HepG2 (cell line): Measurements from ENCODE around the gene PLOD3. TPM values are rescaled to one million over a fixed set of nuclear protein-coding genes. Genes with fewer than 3 reads are reported as not detected.

ENCODE experiments used
- ATAC-seq: fragments of 200-7000 bp; cut with Tn5 transposase; 3 replicates; pipeline ENCODE4 v1.9.1; 2020; ENCODE audit warnings: mild to moderate bottlenecking, moderate library complexity
- BruUV-seq: library from RNA; stranded (reverse); fragments of 400-500 nt; replicated peaks from 2 replicates; lab custom pipeline; 2021; lab: Mats Ljungman, UMichigan
- CTCF ChIA-PET: fragments of 300-600 bp; formaldehyde crosslinking; extraction: SDS; loops from one replicate; lab custom pipeline; 2021; ENCODE audit warnings: low total read pairs, inconsistent platforms, low intra/inter-chr PET ratio; lab: Yijun Ruan, JAX
- POLR2A ChIA-PET: fragments of 350-600 bp; sonication (Branson Sonifier 250); formaldehyde crosslinking; loops from one replicate; lab custom pipeline; 2020; ENCODE audit warnings: antibody characterized with exemption, inconsistent platforms; lab: Yijun Ruan, JAX
- DNase-seq: peaks from one replicate; pipeline ENCODE4 v3.0.0-alpha.2; 2015; ENCODE audit warnings: low spot score
- FAIRE-seq: peaks from 3 replicates; lab custom pipeline; 2011; peaks lifted over from hg19 to GRCh38; lab: Jason Lieb, UNC
- H2AFZ ChIP-seq: one replicate; pipeline ENCODE4 v1.6.1; 2011; ENCODE audit warnings: low read length, inconsistent platforms
- H3K27ac ChIP-seq: fragments of 300-600 bp; 3 replicates; pipeline ENCODE4 v1.8.0; 2011; ENCODE audit warnings: mixed run types, mild to moderate bottlenecking, mixed read lengths, low read length, inconsistent platforms; ENCODE audit not compliant: insufficient read depth; ENCODE audit errors: extremely low read length
- H3K27me3 ChIP-seq, 2 experiments: fragments of 200-600 bp in 1 of 2; 2 replicates in 1 of 2; 3 replicates in 1 of 2; pipeline versions ENCODE4 v1.6.0 to v1.8.0; 2011; ENCODE audit warnings: low read length in 2 of 2, mild to moderate bottlenecking in 2 of 2, moderate library complexity in 2 of 2, inconsistent platforms in 1 of 2; ENCODE audit not compliant: insufficient read depth in 2 of 2, control insufficient read depth in 1 of 2
- H3K36me3 ChIP-seq, 2 experiments: fragments of 200-600 bp in 1 of 2; replicated peaks in 1 of 2; 2 replicates in 1 of 2; 3 replicates in 1 of 2; pipeline versions ENCODE4 v1.5.1 to v1.8.0; 2011; ENCODE audit warnings: low read length in 2 of 2, inconsistent platforms in 1 of 2; ENCODE audit not compliant: insufficient read depth in 2 of 2, control insufficient read depth in 1 of 2
- H3K4me1 ChIP-seq: 2 replicates; pipeline ENCODE4 v1.5.1; 2012; ENCODE audit warnings: low read length, inconsistent platforms; ENCODE audit not compliant: insufficient read depth
- H3K4me2 ChIP-seq: 2 replicates; pipeline ENCODE4 v1.6.0; 2011; ENCODE audit warnings: low read depth, low read length, inconsistent platforms
- H3K4me3 ChIP-seq, 3 experiments: fragments of 200-600 bp in 1 of 3; sonication (generic), shearing (Covaris generic) in 1 of 3; replicated peaks in 1 of 3; 2 replicates each; pipeline ENCODE4 v1.5.1; 2011 to 2016; ENCODE audit warnings: low read length in 3 of 3, inconsistent platforms in 2 of 3, low read depth in 2 of 3, mild to moderate bottlenecking in 2 of 3, control low read depth in 1 of 3, mixed read lengths in 1 of 3; ENCODE audit not compliant: insufficient read depth in 1 of 3
- H3K79me2 ChIP-seq: one replicate; pipeline ENCODE4 v1.6.1; 2011; ENCODE audit warnings: low read length, inconsistent platforms; ENCODE audit not compliant: insufficient read depth
- H3K9ac ChIP-seq: 2 replicates; pipeline ENCODE4 v1.6.0; 2011; ENCODE audit warnings: mild to moderate bottlenecking, low read depth, low read length, inconsistent platforms; ENCODE audit not compliant: insufficient read depth
- H3K9me3 ChIP-seq: 2 replicates; pipeline ENCODE4 v1.5.1; 2012; ENCODE audit warnings: mild to moderate bottlenecking, low read length
- H4K20me1 ChIP-seq: 2 replicates; pipeline ENCODE4 v1.6.0; 2011; ENCODE audit warnings: inconsistent platforms, mild to moderate bottlenecking, low read length, moderate library complexity; ENCODE audit not compliant: insufficient read depth
- ATRX ChIP-seq: sonication (generic); formaldehyde crosslinking; IDR thresholded peaks from 2 replicates; pipeline ENCODE4 v1.4.0; 2020; ENCODE audit warnings: missing genetic modification reagents, borderline replicate concordance
- ETV6 ChIP-seq: sonication (generic); formaldehyde crosslinking; conservative IDR thresholded peaks from 2 replicates; pipeline ENCODE4 v1.4.0; 2020; ENCODE audit warnings: missing genetic modification reagents
- EZH2 ChIP-seq: conservative IDR thresholded peaks from 2 replicates; pipeline ENCODE4 v1.6.1; 2012; ENCODE audit warnings: mild to moderate bottlenecking, low read depth, low read length, moderate library complexity
- HNRNPK ChIP-seq: fragments of 200-400 bp; formaldehyde crosslinking; IDR thresholded peaks from 2 replicates; pipeline ENCODE4 v1.6.1; 2018; ENCODE audit warnings: low read length, low read depth, moderate library complexity, mild to moderate bottlenecking; ENCODE audit not compliant: poor library complexity, severe bottlenecking
- MTF2 ChIP-seq: sonication (generic); formaldehyde crosslinking; IDR thresholded peaks from 2 replicates; pipeline ENCODE4 v1.5.0; 2020; ENCODE audit warnings: missing genetic modification reagents, borderline replicate concordance
- NKX3-1 ChIP-seq: sonication (generic); formaldehyde crosslinking; IDR thresholded peaks from 2 replicates; pipeline ENCODE4 v1.5.0; 2020; ENCODE audit warnings: missing genetic modification reagents
- SRSF4 ChIP-seq: fragments of 200-400 bp; formaldehyde crosslinking; IDR thresholded peaks from one replicate; pipeline ENCODE4 v1.6.1; 2018; ENCODE audit warnings: mild to moderate bottlenecking, low read depth, low read length, moderate library complexity; ENCODE audit not compliant: poor library complexity, severe bottlenecking
- TEAD2 ChIP-seq: sonication (generic); formaldehyde crosslinking; IDR thresholded peaks from 2 replicates; pipeline ENCODE4 v1.9.0; 2021; ENCODE audit warnings: missing genetic modification reagents
- ZKSCAN5 ChIP-seq: sonication (generic); formaldehyde crosslinking; IDR thresholded peaks from 2 replicates; pipeline ENCODE4 v1.5.1; 2020; ENCODE audit warnings: mild to moderate bottlenecking, missing genetic modification reagents
- ZMAT3 ChIP-seq: sonication (generic); formaldehyde crosslinking; conservative IDR thresholded peaks from 2 replicates; pipeline ENCODE4 v1.7.0; 2021; ENCODE audit warnings: missing genetic modification reagents
- ZNF232 ChIP-seq: sonication (generic); formaldehyde crosslinking; IDR thresholded peaks from 2 replicates; pipeline ENCODE4 v1.4.0; 2020; ENCODE audit warnings: missing genetic modification reagents, borderline replicate concordance
- ZNF367 ChIP-seq: sonication (generic); formaldehyde crosslinking; IDR thresholded peaks from 2 replicates; pipeline ENCODE4 v1.4.0; 2020; ENCODE audit warnings: missing genetic modification reagents, borderline replicate concordance
- ZNF816 ChIP-seq: sonication (generic); formaldehyde crosslinking; IDR thresholded peaks from 2 replicates; pipeline ENCODE4 v1.8.0; 2022; ENCODE audit warnings: missing genetic modification reagents, mild to moderate bottlenecking, borderline replicate concordance
- WGBS: methylation state at CpG from one replicate; pipeline ENCODE4 v1.1.6; 2017; ENCODE audit warnings: low lambda C conversion rate; 5-methylcytosine and 5-hydroxymethylcytosine counted together
- in situ Hi-C: cut with HindIII; loops from 2 replicates; pipeline ENCODE4 v1.10.0; 2017; ENCODE audit warnings: low pct_unique_long_range_greater_than_20kb; ENCODE audit not compliant: extremely low pct_ligation_motif_present
- intact Hi-C: fragments of 100-400 bp; cut with micrococcal nuclease; formaldehyde crosslinking; loops from one replicate; pipeline ENCODE4 v1.10.0; 2022; ENCODE audit not compliant: unreplicated experiment
- polyA plus RNA-seq, 8 experiments: library from polyadenylated mRNA; depleted of rRNA in 3 of 8; stranded (reverse) in 7 of 8; unstranded in 1 of 8; fragments of >200 nt; fragmentation: Illumina TruSeq in 4 of 8; extraction: Trizol in 4 of 8; gene quantifications; 2 replicates each; pipeline versions ENCODE4 v1.2.1 to v1.2.3, GENCODE V29; 2011 to 2016; ENCODE audit warnings: low read depth in 4 of 8, missing spikeins in 1 of 8, mixed read lengths in 1 of 8; ENCODE audit not compliant: insufficient read depth in 1 of 8
- total RNA-seq, 5 experiments: library from RNA; depleted of rRNA; stranded (reverse); fragments of >200 nt; fragmentation: Illumina TruSeq; extraction: Trizol; gene quantifications; 2 replicates each; pipeline ENCODE4 v1.2.3, GENCODE V29; 2016; ENCODE audit warnings: low read depth in 1 of 5
- TF ChIP-seq, protein P1 (sequence below): IDR thresholded peaks from 2 replicates; pipeline ENCODE4 v1.6.1; 2018; ENCODE audit warnings: missing genetic modification reagents, mild to moderate bottlenecking, missing compliant biosample characterization
- TF ChIP-seq, protein P2 (sequence below): sonication (generic); formaldehyde crosslinking; IDR thresholded peaks from 2 replicates; pipeline ENCODE4 v1.8.1; 2023; ENCODE audit warnings: mild to moderate bottlenecking, inconsistent platforms, moderate library complexity, missing genetic modification reagents, borderline replicate concordance
- TF ChIP-seq, protein P3 (sequence below): sonication (generic); formaldehyde crosslinking; IDR thresholded peaks from 2 replicates; pipeline ENCODE4 v1.4.0; 2020; ENCODE audit warnings: missing genetic modification reagents

The PLOD3 gene
- total and polyA plus RNA-seq, 2 of the 13 experiments (the other 11 are each of a cell fraction or from before 2014, with no cell fraction given): 65.8 to 67.4 TPM

DNA sequence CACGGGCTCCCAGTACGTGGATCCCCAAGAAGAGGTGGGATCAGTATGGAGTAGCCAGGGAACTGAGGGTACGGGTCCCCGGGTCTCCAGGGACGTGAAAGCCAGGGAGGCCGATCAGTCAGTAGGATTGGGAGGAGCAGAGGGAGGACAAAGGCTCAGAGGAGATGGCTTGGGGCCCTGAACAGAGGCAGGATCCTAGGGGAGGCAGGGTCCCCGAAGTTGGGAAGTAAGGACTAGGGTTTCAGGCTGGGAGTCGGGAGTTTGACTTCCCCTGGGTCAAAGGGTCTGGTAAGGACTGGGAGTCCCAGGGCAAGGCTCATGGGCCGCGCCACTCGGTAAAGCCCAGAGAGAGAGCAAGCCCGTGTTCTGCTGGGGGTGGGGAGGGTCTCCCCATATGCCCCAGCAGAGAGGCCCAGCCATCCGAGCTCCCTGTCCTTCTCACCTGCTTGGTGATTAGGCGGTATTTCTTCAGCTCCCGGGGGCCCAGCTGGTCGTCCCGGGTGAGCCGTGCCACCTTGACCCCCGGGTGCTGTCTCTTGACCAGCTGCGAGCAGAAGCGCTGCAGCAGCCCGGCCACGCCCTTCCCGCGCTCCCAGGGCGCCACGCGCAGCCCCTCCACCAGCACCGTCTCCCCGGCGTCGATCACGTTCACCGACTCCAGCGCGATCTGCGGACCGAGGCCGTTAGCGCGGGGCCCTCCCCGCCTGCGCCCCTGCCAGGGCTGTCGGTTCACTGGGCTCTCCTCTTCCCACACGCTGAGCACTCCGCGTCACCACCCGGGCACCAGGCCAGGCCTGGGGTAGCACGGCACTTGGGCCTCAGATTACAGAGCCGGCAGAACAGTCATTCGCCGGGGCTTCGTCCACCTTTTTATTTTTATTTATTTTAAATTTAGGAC lies 44.3 kb downstream of the PLOD3 start (continued):
- TF ChIP-seq, protein P1, sequence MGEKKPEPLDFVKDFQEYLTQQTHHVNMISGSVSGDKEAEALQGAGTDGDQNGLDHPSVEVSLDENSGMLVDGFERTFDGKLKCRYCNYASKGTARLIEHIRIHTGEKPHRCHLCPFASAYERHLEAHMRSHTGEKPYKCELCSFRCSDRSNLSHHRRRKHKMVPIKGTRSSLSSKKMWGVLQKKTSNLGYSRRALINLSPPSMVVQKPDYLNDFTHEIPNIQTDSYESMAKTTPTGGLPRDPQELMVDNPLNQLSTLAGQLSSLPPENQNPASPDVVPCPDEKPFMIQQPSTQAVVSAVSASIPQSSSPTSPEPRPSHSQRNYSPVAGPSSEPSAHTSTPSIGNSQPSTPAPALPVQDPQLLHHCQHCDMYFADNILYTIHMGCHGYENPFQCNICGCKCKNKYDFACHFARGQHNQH (CRISPR knock-in tag): 0 out of 2 replicates have a peak, but pooled peaks have one; percentile 16
- no peak for TF ChIP-seq TEAD2 (CRISPR knock-in tag)
- TF ChIP-seq MTF2 (CRISPR knock-in tag): 0 out of 2 replicates have a peak, but pooled peaks have one; percentile 4

DNA sequence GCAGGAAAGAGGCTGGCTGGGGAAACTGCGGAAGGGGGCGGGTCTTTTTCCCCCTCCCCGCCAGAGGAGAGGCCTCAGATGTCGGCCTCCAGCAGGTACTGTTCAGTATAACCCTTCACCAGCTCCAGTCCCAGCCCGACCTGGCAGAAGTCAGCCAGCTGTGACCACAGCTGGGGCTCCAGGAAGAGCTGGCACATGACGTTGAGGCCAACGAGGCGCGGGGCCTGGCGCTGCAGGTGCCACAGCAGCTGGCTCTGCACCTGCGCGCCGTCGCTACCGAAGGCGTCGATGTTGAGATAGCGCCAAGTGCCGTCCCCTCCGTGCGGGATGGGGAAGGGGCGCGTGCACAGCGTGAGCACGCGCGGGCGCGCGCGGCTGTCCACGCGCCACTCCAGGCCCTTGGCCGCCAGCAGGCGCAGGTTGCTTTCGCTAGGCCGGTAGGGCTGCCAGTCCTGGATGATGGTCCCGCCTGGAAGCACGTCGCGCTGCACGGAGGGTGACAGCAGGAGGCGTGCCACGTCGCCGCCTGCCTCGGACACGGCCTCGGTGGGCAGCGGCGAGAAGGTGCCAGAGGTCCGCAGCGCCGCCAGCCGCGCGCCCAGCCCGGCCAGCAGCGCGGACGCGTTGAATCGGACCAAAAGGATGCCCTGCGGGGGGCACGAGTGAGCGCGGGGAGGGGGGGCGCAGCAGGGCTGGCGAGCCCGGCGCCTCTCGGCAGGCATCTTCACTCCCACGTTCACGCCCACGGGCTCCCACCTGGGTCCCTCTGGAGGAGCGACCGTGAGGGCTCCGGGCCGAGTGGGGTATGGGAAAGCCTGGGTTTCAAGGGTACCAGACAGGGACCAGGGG lies 45.2 kb downstream of the PLOD3 start:
- H3K4me3 ChIP-seq: peak overlapping the region in 1 of 3 experiments; percentile 64; a peak in 2 of 6 replicates
- FAIRE-seq: no peak
- no peak overlapping the region for H2AFZ ChIP-seq
- WGBS: 6% methylated on average over 8 of the region's 79 CpGs
- BruUV-seq: no TSS peak
- H3K4me2 ChIP-seq: peak overlapping the region; percentile 62; the same call in 1 of the 2 replicates
- intact Hi-C loops (no loop called here), in situ Hi-C loops (no loop called here)
- DNase-seq: no peak
- ChIA-PET CTCF (interaction anchor here (1.6 kb wide), 1 partner anchor 20 kb away, joined by 4 read pairs; no protein-coding TSS in a partner anchor), POLR2A (no interaction called here)
- H3K27me3 ChIP-seq: peaks cover 15 to 76% of the 10 kb centered on the region in 2 experiments
- no peaks in the 10 kb centered on the region for H3K79me2 ChIP-seq
- H3K36me3 ChIP-seq: no peaks in the 10 kb centered on the region
- H3K9ac ChIP-seq: no peak overlapping the region
- H3K9me3 ChIP-seq: no peaks in the 10 kb centered on the region
- H3K27ac ChIP-seq: no peak overlapping the region
- ATAC-seq: peak; percentile 9; the same call in 1 of the 3 replicates
- H3K4me1 ChIP-seq: peaks cover 48% of the 10 kb centered on the region
- H4K20me1 ChIP-seq: no peaks in the 10 kb centered on the region
- TF ChIP-seq ZNF367 (CRISPR knock-in tag) (no peak), ZNF232 (CRISPR knock-in tag) (no peak), ZNF816 (CRISPR knock-in tag) (no peak), EZH2 (peak; percentile 94), ZMAT3 (CRISPR knock-in tag) (no peak), HNRNPK (no peak), ZKSCAN5 (CRISPR knock-in tag) (no peak), ETV6 (CRISPR knock-in tag) (no peak), SRSF4 (no peak), MTF2 (CRISPR knock-in tag) (peak; percentile 75), NKX3-1 (CRISPR knock-in tag) (no peak), ATRX (CRISPR knock-in tag) (no peak)
- TF ChIP-seq, protein P2, sequence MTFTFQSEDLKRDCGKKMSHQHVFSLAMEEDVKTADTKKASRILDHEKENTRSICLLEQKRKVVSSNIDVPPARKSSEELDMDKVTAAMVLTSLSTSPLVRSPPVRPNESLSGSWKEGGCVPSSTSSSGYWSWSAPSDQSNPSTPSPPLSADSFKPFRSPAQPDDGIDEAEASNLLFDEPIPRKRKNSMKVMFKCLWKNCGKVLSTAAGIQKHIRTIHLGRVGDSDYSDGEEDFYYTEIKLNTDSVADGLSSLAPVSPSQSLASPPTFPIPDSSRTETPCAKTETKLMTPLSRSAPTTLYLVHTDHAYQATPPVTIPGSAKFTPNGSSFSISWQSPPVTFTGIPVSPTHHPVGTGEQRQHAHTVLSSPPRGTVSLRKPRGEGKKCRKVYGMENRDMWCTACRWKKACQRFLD (CRISPR knock-in tag): no peak
- TF ChIP-seq, protein P3, sequence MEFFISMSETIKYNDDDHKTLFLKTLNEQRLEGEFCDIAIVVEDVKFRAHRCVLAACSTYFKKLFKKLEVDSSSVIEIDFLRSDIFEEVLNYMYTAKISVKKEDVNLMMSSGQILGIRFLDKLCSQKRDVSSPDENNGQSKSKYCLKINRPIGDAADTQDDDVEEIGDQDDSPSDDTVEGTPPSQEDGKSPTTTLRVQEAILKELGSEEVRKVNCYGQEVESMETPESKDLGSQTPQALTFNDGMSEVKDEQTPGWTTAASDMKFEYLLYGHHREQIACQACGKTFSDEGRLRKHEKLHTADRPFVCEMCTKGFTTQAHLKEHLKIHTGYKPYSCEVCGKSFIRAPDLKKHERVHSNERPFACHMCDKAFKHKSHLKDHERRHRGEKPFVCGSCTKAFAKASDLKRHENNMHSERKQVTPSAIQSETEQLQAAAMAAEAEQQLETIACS: peak; percentile 60; the same call in 1 of the 2 replicates
